GM23248 (cell line): ENCODE results near the gene OR8G5. TPM values are rescaled to one million over a fixed set of nuclear protein-coding genes. Genes with fewer than 3 reads are reported as not detected.

ENCODE experiments used
- DNase-seq: peaks from one replicate; pipeline ENCODE4 v3.0.0-alpha.2; 2015
- H2AFZ ChIP-seq: fragments of 200-600 bp; sonication (generic); 2 replicates; pipeline ENCODE4 v1.6.1; 2016; ENCODE audit warnings: antibody characterized with exemption
- H3F3A ChIP-seq: fragments of 200-600 bp; sonication (generic); 2 replicates; pipeline ENCODE4 v1.6.1; 2016; ENCODE audit warnings: mild to moderate bottlenecking, antibody characterized with exemption, mixed run types; ENCODE audit not compliant: insufficient read depth
- H3K27ac ChIP-seq: fragments of 200-600 bp; sonication (generic); 2 replicates; pipeline ENCODE4 v1.5.1; 2016; ENCODE audit warnings: mild to moderate bottlenecking
- H3K27me3 ChIP-seq: fragments of 200-600 bp; sonication (generic); replicated peaks from 2 replicates; pipeline ENCODE4 v1.6.1; 2016; ENCODE audit warnings: mild to moderate bottlenecking; ENCODE audit not compliant: insufficient read depth
- H3K36me3 ChIP-seq: fragments of 200-600 bp; sonication (generic); 2 replicates; pipeline ENCODE4 v1.6.1; 2016; ENCODE audit warnings: low read depth, mild to moderate bottlenecking
- H3K4me1 ChIP-seq: fragments of 200-600 bp; sonication (generic); 2 replicates; pipeline ENCODE4 v1.6.1; 2016; ENCODE audit warnings: mild to moderate bottlenecking; ENCODE audit not compliant: insufficient read depth
- H3K4me2 ChIP-seq: fragments of 200-600 bp; sonication (generic); one replicate; pipeline ENCODE4 v1.6.1; 2016; ENCODE audit warnings: mild to moderate bottlenecking; ENCODE audit not compliant: unreplicated experiment
- H3K4me3 ChIP-seq: fragments of 200-600 bp; sonication (generic); 2 replicates; pipeline ENCODE4 v1.5.1; 2016; ENCODE audit warnings: mild to moderate bottlenecking
- H3K79me2 ChIP-seq: fragments of 200-600 bp; sonication (generic); 2 replicates; pipeline ENCODE4 v1.6.1; 2016; ENCODE audit warnings: mild to moderate bottlenecking; ENCODE audit not compliant: insufficient read depth
- H3K9ac ChIP-seq: fragments of 200-600 bp; sonication (generic); 2 replicates; pipeline ENCODE4 v1.6.1; 2016; ENCODE audit warnings: mild to moderate bottlenecking
- H3K9me2 ChIP-seq: fragments of 200-600 bp; sonication (generic); 2 replicates; pipeline ENCODE4 v1.6.1; 2016; ENCODE audit warnings: mixed run types, mild to moderate bottlenecking, moderate library complexity; ENCODE audit not compliant: insufficient read depth
- H3K9me3 ChIP-seq: fragments of 200-600 bp; sonication (generic); one replicate; pipeline ENCODE4 v1.6.1; 2017; ENCODE audit warnings: low read depth
- H4K20me1 ChIP-seq: fragments of 200-600 bp; sonication (generic); 2 replicates; pipeline ENCODE4 v1.6.0; 2016; ENCODE audit not compliant: insufficient read depth
- EZH2 ChIP-seq: fragments of 200-600 bp; sonication (generic); IDR thresholded peaks from 2 replicates; pipeline ENCODE4 v1.6.1; 2018; ENCODE audit warnings: antibody characterized with exemption, mild to moderate bottlenecking; ENCODE audit not compliant: insufficient read depth, poor library complexity, severe bottlenecking
- EZH2phosphoT487 ChIP-seq: fragments of 200-600 bp; sonication (generic); IDR thresholded peaks from 2 replicates; pipeline ENCODE4 v1.6.1; 2018; ENCODE audit warnings: antibody characterized with exemption, moderate library complexity, mild to moderate bottlenecking, low read depth; ENCODE audit not compliant: insufficient read depth
- WGBS, 2 experiments: methylation state at CpG; one replicate each; pipeline ENCODE4 v1.1.6; 2015 to 2017; ENCODE audit warnings: low lambda C conversion rate in 2 of 2, low coverage in 1 of 2; ENCODE audit errors: missing lambda C conversion rate in 2 of 2; 5-methylcytosine and 5-hydroxymethylcytosine counted together
- in situ Hi-C: fragments of 300-500 bp; cut with MboI; formaldehyde crosslinking; loops from 2 replicates; pipeline ENCODE4 v1.15.0; 2020
- polyA plus RNA-seq: library from polyadenylated mRNA; unstranded; fragments of >200 nt; fragmentation: Nextera tagmentation; extraction: Ambion mirVana; gene quantifications from 2 replicates; pipeline ENCODE4 v1.2.1, GENCODE V29; 2016
- total RNA-seq: library from RNA; depleted of rRNA; stranded (reverse); fragments of >200 nt; shearing (Covaris generic); gene quantifications from 2 replicates; pipeline ENCODE4 v1.2.3, GENCODE V29; 2014; rRNA removed

Gene OR8G5
- total and polyA plus RNA-seq, 2 experiments from 2014 or later: not detected

GRCh38 chr11:124311269-124311668, 55.1 kb downstream of the OR8G5 start:
- H3K4me1 ChIP-seq: no peaks in the 10 kb centered on the region
- H3K27ac ChIP-seq: no peak overlapping the region
- H3K4me2 ChIP-seq: no peak overlapping the region
- WGBS, 2 experiments: 61 to 62% methylated on average over 5 of the region's 5 CpGs
- TF ChIP-seq EZH2 (no peak), EZH2phosphoT487 (no peak)
- no peak overlapping the region for H3K9ac ChIP-seq
- H3F3A ChIP-seq: no peaks in the 10 kb centered on the region
- DNase-seq: no peak
- no peaks in the 10 kb centered on the region for H3K9me3 ChIP-seq
- peaks cover 25% of the 10 kb centered on the region; the same call in 1 of the 2 replicates for H3K27me3 ChIP-seq
- in situ Hi-C loops: no loop called here
- H3K36me3 ChIP-seq: no peaks in the 10 kb centered on the region
- H2AFZ ChIP-seq: no peak overlapping the region
- H4K20me1 ChIP-seq: no peaks in the 10 kb centered on the region
- H3K4me3 ChIP-seq: no peak overlapping the region
- no peaks in the 10 kb centered on the region for H3K9me2 ChIP-seq
- H3K79me2 ChIP-seq: no peaks in the 10 kb centered on the region

- Histone ChIP-seq H3K9ac (no peak overlapping the region), H3F3A (no peaks in the 10 kb centered on the region), H4K20me1 (no peaks in the 10 kb centered on the region), H3K4me1 (no peaks in the 10 kb centered on the region), H3K9me3 (no peaks in the 10 kb centered on the region), H3K79me2 (no peaks in the 10 kb centered on the region), H3K9me2 (no peaks in the 10 kb centered on the region), H3K27me3 (peaks cover 23% of the 10 kb centered on the region; the same call in 1 of the 2 replicates), H3K36me3 (no peaks in the 10 kb centered on the region), H3K4me3 (no peak overlapping the region), H3K4me2 (no peak overlapping the region), H3K27ac (no peak overlapping the region), H2AFZ (no peak overlapping the region)
- in situ Hi-C loops: no loop called here
- no peak for DNase-seq
- no peak for TF ChIP-seq EZH2phosphoT487
- no peak for TF ChIP-seq EZH2
Measured at GRCh38 chr11:124311670-124312069, 55.5 kb downstream of the OR8G5 start.

- H3F3A ChIP-seq: no peaks in the 10 kb centered on the region
- no peak overlapping the region for H2AFZ ChIP-seq
- H3K79me2 ChIP-seq: no peaks in the 10 kb centered on the region
- no peaks in the 10 kb centered on the region for H4K20me1 ChIP-seq
- DNase-seq: no peak
- H3K27ac ChIP-seq: no peak overlapping the region
- in situ Hi-C loops: no loop called here
- H3K4me1 ChIP-seq: no peaks in the 10 kb centered on the region
- H3K9me2 ChIP-seq: no peaks in the 10 kb centered on the region
- WGBS, 2 experiments: 70 to 74% methylated on average over 4 of the region's 4 CpGs
- H3K9me3 ChIP-seq: no peaks in the 10 kb centered on the region
- no peak overlapping the region for H3K4me3 ChIP-seq
- TF ChIP-seq EZH2: no peak
- no peak for TF ChIP-seq EZH2phosphoT487
- H3K9ac ChIP-seq: no peak overlapping the region
- H3K4me2 ChIP-seq: no peak overlapping the region
- peaks cover 20% of the 10 kb centered on the region; the same call in 1 of the 2 replicates for H3K27me3 ChIP-seq
- H3K36me3 ChIP-seq: no peaks in the 10 kb centered on the region
Measured at GRCh38 chr11:124313131-124313530, 57.0 kb downstream of the OR8G5 start.

GRCh38 chr11:124313849-124314248, 57.7 kb downstream of the OR8G5 start, which contains the start of gene OR8D1:
Gene OR8D1, minus strand, starts transcription at chr11:124313949. Its CDS starts 3,183 bp downstream, at chr11:124310766.
- H3K9ac ChIP-seq: no peak within 1 kb of the TSS
- WGBS, 2 experiments: 70 to 85% methylated on average over 2 of the region's 2 CpGs
- no peaks in the 10 kb centered on the region for H3K79me2 ChIP-seq
- no peaks in the 10 kb centered on the region for H3F3A ChIP-seq
- no peaks in the 10 kb centered on the region for H3K4me1 ChIP-seq
- no peak within 1 kb of the TSS for H2AFZ ChIP-seq
- no peak for DNase-seq
- in situ Hi-C loops: no loop called here
- no peaks in the 10 kb centered on the region for H3K9me3 ChIP-seq
- H3K27me3 ChIP-seq: peaks cover 17% of the 10 kb centered on the region; the same call in 1 of the 2 replicates
- H4K20me1 ChIP-seq: no peaks in the 10 kb centered on the region
- H3K4me3 ChIP-seq: no peak within 1 kb of the TSS
- no peak within 1 kb of the TSS for H3K4me2 ChIP-seq
- no peaks in the 10 kb centered on the region for H3K9me2 ChIP-seq
- no peak within 1 kb of the TSS for H3K27ac ChIP-seq
- H3K36me3 ChIP-seq: no peaks in the 10 kb centered on the region
- no peak for TF ChIP-seq EZH2phosphoT487
- TF ChIP-seq EZH2: no peak

GRCh38 chr11:124315052-124315451, 58.9 kb downstream of the OR8G5 start:
- H3K9me2 ChIP-seq: no peaks in the 10 kb centered on the region
- H4K20me1 ChIP-seq: no peaks in the 10 kb centered on the region
- H3K4me2 ChIP-seq: no peak overlapping the region
- H3K9me3 ChIP-seq: no peaks in the 10 kb centered on the region
- DNase-seq: peak; percentile 34
- no peak for TF ChIP-seq EZH2phosphoT487
- no peak for TF ChIP-seq EZH2
- no peaks in the 10 kb centered on the region for H3F3A ChIP-seq
- H3K36me3 ChIP-seq: no peaks in the 10 kb centered on the region
- peaks cover 12% of the 10 kb centered on the region; the same call in 1 of the 2 replicates for H3K27me3 ChIP-seq
- H3K4me1 ChIP-seq: no peaks in the 10 kb centered on the region
- 33 to 38% methylated on average over 3 of the region's 3 CpGs for WGBS, 2 experiments
- no peaks in the 10 kb centered on the region for H3K79me2 ChIP-seq
- no peak overlapping the region for H2AFZ ChIP-seq
- H3K27ac ChIP-seq: no peak overlapping the region
- H3K4me3 ChIP-seq: no peak overlapping the region
- in situ Hi-C loops: no loop called here
- H3K9ac ChIP-seq: no peak overlapping the region

Other genes with a start within 250 kb of the OR8G5 start
- not detected in 2 replicates for gene OR10G4, start 243.4 kb upstream of the OR8G5 start, total RNA-seq
- gene OR10G4, start 243.4 kb upstream of the OR8G5 start, polyA plus RNA-seq: not detected in 2 replicates
- not detected in 2 replicates for gene OR10G9, start 233.4 kb upstream of the OR8G5 start, total RNA-seq
- not detected in 2 replicates for gene OR10G9, start 233.4 kb upstream of the OR8G5 start, polyA plus RNA-seq
- gene OR10G8, start 229.6 kb upstream of the OR8G5 start, total RNA-seq: not detected in 2 replicates
- gene OR10G8, start 229.6 kb upstream of the OR8G5 start, polyA plus RNA-seq: not detected in 2 replicates
- not detected in 2 replicates for gene OR10G7, start 215.1 kb upstream of the OR8G5 start, total RNA-seq
- not detected in 2 replicates for gene OR10G7, start 215.1 kb upstream of the OR8G5 start, polyA plus RNA-seq
- gene VWA5A, start 140.9 kb upstream of the OR8G5 start, total RNA-seq: 4.3 and 8.2 TPM in 2 replicates
- gene VWA5A, start 140.9 kb upstream of the OR8G5 start, polyA plus RNA-seq: 7.4 and 7.5 TPM in 2 replicates
- gene OR10D3, start 73.0 kb upstream of the OR8G5 start, total RNA-seq: not detected in 2 replicates
- not detected in 2 replicates for gene OR10D3, start 73.0 kb upstream of the OR8G5 start, polyA plus RNA-seq
- not detected in 2 replicates for gene OR8G1, start 15.3 kb upstream of the OR8G5 start, total RNA-seq
- gene OR8G1, start 15.3 kb upstream of the OR8G5 start, polyA plus RNA-seq: not detected in 2 replicates
- not detected in 2 replicates for gene OR8D1, start 57.6 kb downstream of the OR8G5 start, total RNA-seq
- not detected in 2 replicates for gene OR8D1, start 57.6 kb downstream of the OR8G5 start, polyA plus RNA-seq
- gene OR8D2, start 63.8 kb downstream of the OR8G5 start, total RNA-seq: not detected in 2 replicates
- not detected in 2 replicates for gene OR8D2, start 63.8 kb downstream of the OR8G5 start, polyA plus RNA-seq
- not detected in 2 replicates for gene OR8B2, start 128.1 kb downstream of the OR8G5 start, total RNA-seq
- not detected in 2 replicates for gene OR8B2, start 128.1 kb downstream of the OR8G5 start, polyA plus RNA-seq
- not detected in 2 replicates for gene OR8B3, start 142.6 kb downstream of the OR8G5 start, total RNA-seq
- gene OR8B3, start 142.6 kb downstream of the OR8G5 start, polyA plus RNA-seq: not detected in 2 replicates
- gene OR8B4, start 168.5 kb downstream of the OR8G5 start, total RNA-seq: not detected in 2 replicates
- not detected in 2 replicates for gene OR8B4, start 168.5 kb downstream of the OR8G5 start, polyA plus RNA-seq
- not detected in 2 replicates for gene OR8B8, start 189.3 kb downstream of the OR8G5 start, total RNA-seq
- gene OR8B8, start 189.3 kb downstream of the OR8G5 start, polyA plus RNA-seq: not detected in 2 replicates